B cell (primary cell): Measurements from ENCODE around the gene WRAP73. TPM values are rescaled to one million over a fixed set of nuclear protein-coding genes. Genes with fewer than 3 reads are reported as not detected.
"Not testable (repeated sequence)": the region's sequence is repeated elsewhere in the genome, so short reads cannot be mapped to it uniquely, and the experiment has no call there.

Experiments
- ATAC-seq: fragments of 200-7000 bp; cut with Tn5 transposase; one replicate; pipeline ENCODE4 v1.10.0; 2021; ENCODE audit warnings: low read depth, mild to moderate bottlenecking, moderate number of reproducible peaks, moderate library complexity
- CTCF ChIA-PET: fragments of 350-600 bp; sonication (Branson Sonifier 250); formaldehyde crosslinking; loops from one replicate; lab custom pipeline; 2021; ENCODE audit warnings: antibody characterized with exemption, inconsistent platforms; lab: Charles Lee
- POLR2A ChIA-PET: fragments of 350-600 bp; sonication (Branson Sonifier 250); formaldehyde crosslinking; loops from one replicate; lab custom pipeline; 2021; ENCODE audit warnings: antibody characterized with exemption; lab: Charles Lee
- DNase-seq: peaks from one replicate; pipeline ENCODE4 v3.0.0; 2013
- H2AFZ ChIP-seq: 2 replicates; pipeline ENCODE4 v1.6.1; 2012; ENCODE audit warnings: mild to moderate bottlenecking, low read depth, low read length; ENCODE audit not compliant: insufficient read depth, poor library complexity, severe bottlenecking
- H3K27ac ChIP-seq, 2 donors: 1 replicate in 1 of 2; 2 replicates in 1 of 2; pipeline ENCODE4 v1.5.1; 2012 to 2013; ENCODE audit warnings: low read length in 2 of 2, mild to moderate bottlenecking in 2 of 2, moderate library complexity in 1 of 2
- H3K27me3 ChIP-seq, 4 experiments: fragments of 200-600 bp in 1 of 4; sonication (generic) in 1 of 4; replicated peaks in 1 of 4; 1 replicate in 2 of 4; 2 replicates in 2 of 4; pipeline versions ENCODE4 v1.6.1 to v1.7.0; 2013 to 2016; ENCODE audit warnings: low read length in 3 of 4, mild to moderate bottlenecking in 2 of 4, mixed read lengths in 1 of 4, moderate library complexity in 1 of 4; ENCODE audit not compliant: insufficient read depth in 4 of 4, control insufficient read depth in 3 of 4; ENCODE audit errors: control extremely low read depth in 1 of 4
- H3K36me3 ChIP-seq, 2 experiments: replicated peaks in 1 of 2; 1 replicate in 1 of 2; 2 replicates in 1 of 2; pipeline versions ENCODE4 v1.6.1 to v1.7.1; 2013; ENCODE audit warnings: low read length in 1 of 2; ENCODE audit not compliant: insufficient read depth in 2 of 2, control insufficient read depth in 1 of 2; ENCODE audit errors: control extremely low read depth in 1 of 2, extremely low read depth in 1 of 2
- H3K4me1 ChIP-seq, 2 donors: fragments of 200-600 bp in 1 of 2; sonication (generic) in 1 of 2; 1 replicate in 1 of 2; 2 replicates in 1 of 2; pipeline versions ENCODE4 v1.5.1 to v1.6.1; 2013 to 2017; ENCODE audit warnings: low read length in 2 of 2; ENCODE audit not compliant: control insufficient read depth in 2 of 2, insufficient read depth in 2 of 2
- H3K4me2 ChIP-seq: replicated peaks from 2 replicates; pipeline ENCODE3; 2012; ENCODE audit warnings: mild to moderate bottlenecking, low read depth, low read length; ENCODE audit not compliant: poor library complexity, severe bottlenecking
- H3K4me3 ChIP-seq, 5 experiments: fragments of 200-600 bp in 1 of 5; sonication (generic) in 1 of 5; 1 replicate in 3 of 5; 2 replicates in 2 of 5; pipeline versions ENCODE4 v1.5.1 to v1.7.0; 2011 to 2016; ENCODE audit warnings: low read length in 4 of 5, mild to moderate bottlenecking in 4 of 5, low read depth in 2 of 5, control low read depth in 1 of 5, moderate library complexity in 1 of 5; ENCODE audit not compliant: insufficient read depth in 1 of 5; ENCODE audit errors: control extremely low read depth in 1 of 5, extremely low read depth in 1 of 5
- H3K79me2 ChIP-seq: fragments of 200-600 bp; sonication (generic); one replicate; pipeline ENCODE4 v1.6.0; 2016; ENCODE audit warnings: low read length; ENCODE audit not compliant: control insufficient read depth, insufficient read depth
- H3K9ac ChIP-seq: fragments of 200-600 bp; sonication (generic); 2 replicates; pipeline ENCODE4 v1.6.1; 2017; ENCODE audit warnings: mild to moderate bottlenecking, low read length, moderate library complexity
- H3K9me3 ChIP-seq, 3 donors: one replicate each; pipeline versions ENCODE4 v1.6.1 to v1.7.1; 2013; ENCODE audit warnings: low read length in 2 of 3; ENCODE audit not compliant: control insufficient read depth in 2 of 3, insufficient read depth in 1 of 3; ENCODE audit errors: control extremely low read depth in 1 of 3
- H4K20me1 ChIP-seq: 2 replicates; pipeline ENCODE4 v1.6.0; 2012; ENCODE audit warnings: mild to moderate bottlenecking, low read length; ENCODE audit not compliant: insufficient read depth, control insufficient read depth, poor library complexity, severe bottlenecking
- H3K27ac Mint-ChIP-seq: one replicate; pipeline ENCODE4 v1.8.0; 2021; ENCODE audit warnings: mixed read lengths
- H3K27me3 Mint-ChIP-seq: one replicate; pipeline ENCODE4 v1.8.0; 2021; ENCODE audit warnings: mixed read lengths
- H3K4me1 Mint-ChIP-seq: one replicate; pipeline ENCODE4 v1.8.0; 2021; ENCODE audit warnings: mixed read lengths
- H3K4me3 Mint-ChIP-seq: one replicate; pipeline ENCODE4 v1.8.0; 2021; ENCODE audit warnings: mixed read lengths
- H3K9me3 Mint-ChIP-seq: one replicate; pipeline ENCODE4 v1.8.0; 2022; ENCODE audit warnings: mixed read lengths; ENCODE audit not compliant: insufficient read depth
- EZH2 ChIP-seq: IDR thresholded peaks from 2 replicates; pipeline ENCODE4 v1.6.1; 2012; ENCODE audit warnings: borderline replicate concordance, low read depth, mild to moderate bottlenecking, moderate library complexity, low read length; ENCODE audit not compliant: insufficient read depth, poor library complexity, severe bottlenecking
- WGBS: methylation state at CpG from one replicate; pipeline ENCODE4 v1.1.5; 2013; ENCODE audit warnings: missing lambda C conversion rate; ENCODE audit not compliant: insufficient coverage; 5-methylcytosine and 5-hydroxymethylcytosine counted together
- intact Hi-C: fragments of 100-400 bp; cut with micrococcal nuclease; formaldehyde crosslinking; loops from one replicate; pipeline ENCODE4 v1.10.0; 2022
- polyA plus RNA-seq: library from polyadenylated mRNA; depleted of rRNA; stranded (reverse); fragments of >200 nt; gene quantifications from 2 replicates; pipeline ENCODE4 v1.2.3, GENCODE V29; 2012
- total RNA-seq, 2 donors: library from RNA; stranded (reverse); fragments of 120-200 nt in 1 of 2; gene quantifications; 1 replicate in 1 of 2; 2 replicates in 1 of 2; pipeline versions ENCODE4 v1.2.3 to v1.2.4, GENCODE V29; 2013 to 2022
- TF ChIP-seq, protein P1 (sequence below): fragments of 200-600 bp; IDR thresholded peaks from one replicate; pipeline ENCODE4 v1.8.0; 2022; ENCODE audit warnings: antibody characterized with exemption, mild to moderate bottlenecking

WRAP73 gene
- total and polyA plus RNA-seq, 2 donors (not counting 1 experiment from before 2014, with no cell fraction given) = 37.1 to 68.5 TPM

DNA sequence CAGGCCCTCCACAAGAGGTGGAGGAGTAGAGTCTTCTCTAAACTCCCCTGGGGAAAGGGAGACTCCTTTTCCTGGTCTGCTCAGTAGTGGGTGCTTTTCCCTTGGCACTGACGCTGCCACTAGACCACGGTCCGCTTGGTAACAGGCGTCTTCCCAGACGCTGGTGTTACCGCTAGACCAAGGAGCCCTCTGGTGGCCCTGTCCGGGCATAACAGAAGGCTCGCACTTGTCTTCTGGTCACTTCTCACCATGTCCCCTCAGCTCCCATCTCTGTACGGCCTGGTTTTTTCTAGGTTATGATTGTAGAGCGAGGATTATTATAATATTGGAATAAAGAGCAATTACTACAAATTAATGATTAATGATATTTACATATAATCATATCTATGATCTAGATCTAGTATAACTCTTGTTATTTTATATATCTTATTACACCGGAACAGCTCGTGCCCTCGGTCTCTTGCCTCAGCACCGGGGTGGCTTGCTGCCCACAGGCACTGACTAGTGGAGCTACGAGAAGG lies 28.7 kb downstream of the WRAP73 start:
- H2AFZ ChIP-seq, H3K9me3 ChIP-seq, H3K4me2 ChIP-seq, H3K27ac Mint-ChIP-seq, ATAC-seq, H3K36me3 ChIP-seq, H3K9ac ChIP-seq, H3K27me3 Mint-ChIP-seq, H3K9me3 Mint-ChIP-seq, H3K4me3 Mint-ChIP-seq, POLR2A ChIA-PET, H3K27ac ChIP-seq, H3K27me3 ChIP-seq, H3K4me3 ChIP-seq, H4K20me1 ChIP-seq: not testable (repeated sequence)
- peaks cover 52% of the 10 kb centered on the region for H3K4me1 Mint-ChIP-seq
- 72% methylated on average over 4 of the region's 15 CpGs for WGBS
- intact Hi-C loops = loop anchor here (2.0 to 10.0 kb wide), 4 partner anchors 104 to 1206 kb away; partner anchors contain the start of genes CEP104, DFFB and PEX10
- CTCF ChIA-PET = interaction anchor here (1.2 to 4.3 kb wide), 16 partner anchors 8 to 168 kb away, joined by 3 to 69 read pairs (median 16); partner anchors contain the start of gene TP73
- H3K4me1 ChIP-seq = peaks cover 18 to 33% of the 10 kb centered on the region in 2 donors
- peaks cover 12% of the 10 kb centered on the region for H3K79me2 ChIP-seq
- TF ChIP-seq, protein P1, sequence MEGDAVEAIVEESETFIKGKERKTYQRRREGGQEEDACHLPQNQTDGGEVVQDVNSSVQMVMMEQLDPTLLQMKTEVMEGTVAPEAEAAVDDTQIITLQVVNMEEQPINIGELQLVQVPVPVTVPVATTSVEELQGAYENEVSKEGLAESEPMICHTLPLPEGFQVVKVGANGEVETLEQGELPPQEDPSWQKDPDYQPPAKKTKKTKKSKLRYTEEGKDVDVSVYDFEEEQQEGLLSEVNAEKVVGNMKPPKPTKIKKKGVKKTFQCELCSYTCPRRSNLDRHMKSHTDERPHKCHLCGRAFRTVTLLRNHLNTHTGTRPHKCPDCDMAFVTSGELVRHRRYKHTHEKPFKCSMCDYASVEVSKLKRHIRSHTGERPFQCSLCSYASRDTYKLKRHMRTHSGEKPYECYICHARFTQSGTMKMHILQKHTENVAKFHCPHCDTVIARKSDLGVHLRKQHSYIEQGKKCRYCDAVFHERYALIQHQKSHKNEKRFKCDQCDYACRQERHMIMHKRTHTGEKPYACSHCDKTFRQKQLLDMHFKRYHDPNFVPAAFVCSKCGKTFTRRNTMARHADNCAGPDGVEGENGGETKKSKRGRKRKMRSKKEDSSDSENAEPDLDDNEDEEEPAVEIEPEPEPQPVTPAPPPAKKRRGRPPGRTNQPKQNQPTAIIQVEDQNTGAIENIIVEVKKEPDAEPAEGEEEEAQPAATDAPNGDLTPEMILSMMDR = peak; percentile 72
- peak; percentile 54 for DNase-seq

- TF ChIP-seq EZH2 = no peak
- TF ChIP-seq, protein P1 = no peak
- no peak overlapping the region for H3K9ac ChIP-seq
- DNase-seq (no peak), ATAC-seq (no peak)
- no peak overlapping the region for H3K4me3 ChIP-seq
- H3K4me1 Mint-ChIP-seq = peaks cover 49% of the 10 kb centered on the region
- H4K20me1 ChIP-seq = peaks cover 3% of the 10 kb centered on the region
- peaks cover 12% of the 10 kb centered on the region for H3K79me2 ChIP-seq
- no peaks in the 10 kb centered on the region for H3K36me3 ChIP-seq
- no peak overlapping the region for H2AFZ ChIP-seq
- WGBS = 91% methylated on average over 7 of the region's 12 CpGs
- intact Hi-C loops = loop anchor here (2.0 to 10.0 kb wide), 4 partner anchors 104 to 1206 kb away; partner anchors contain the start of genes CEP104, DFFB and PEX10
- H3K27ac Mint-ChIP-seq = peak overlapping the region; percentile 20
- H3K27me3 ChIP-seq = peaks cover 0 to 9% (median 0%) of the 10 kb centered on the region in 4 experiments
- peaks cover 15 to 30% of the 10 kb centered on the region in 2 donors for H3K4me1 ChIP-seq
- POLR2A ChIA-PET = no interaction called here
- H3K4me3 Mint-ChIP-seq = no peak overlapping the region
- H3K4me2 ChIP-seq = no peak overlapping the region
- no peaks in the 10 kb centered on the region for H3K9me3 Mint-ChIP-seq
- H3K9me3 ChIP-seq = no peaks in the 10 kb centered on the region
- CTCF ChIA-PET = interaction anchor here (0.8 to 4.3 kb wide), 20 partner anchors 9 to 168 kb away, joined by 3 to 69 read pairs (median 9); partner anchors contain the start of gene TP73
- no peak overlapping the region for H3K27ac ChIP-seq
- peaks cover 5% of the 10 kb centered on the region for H3K27me3 Mint-ChIP-seq
These were observed 29.2 kb downstream of the WRAP73 start for GRCh38 chr1:3620708-3621107.
